ENCODE measurements around the gene ZNF683.

DNA sequence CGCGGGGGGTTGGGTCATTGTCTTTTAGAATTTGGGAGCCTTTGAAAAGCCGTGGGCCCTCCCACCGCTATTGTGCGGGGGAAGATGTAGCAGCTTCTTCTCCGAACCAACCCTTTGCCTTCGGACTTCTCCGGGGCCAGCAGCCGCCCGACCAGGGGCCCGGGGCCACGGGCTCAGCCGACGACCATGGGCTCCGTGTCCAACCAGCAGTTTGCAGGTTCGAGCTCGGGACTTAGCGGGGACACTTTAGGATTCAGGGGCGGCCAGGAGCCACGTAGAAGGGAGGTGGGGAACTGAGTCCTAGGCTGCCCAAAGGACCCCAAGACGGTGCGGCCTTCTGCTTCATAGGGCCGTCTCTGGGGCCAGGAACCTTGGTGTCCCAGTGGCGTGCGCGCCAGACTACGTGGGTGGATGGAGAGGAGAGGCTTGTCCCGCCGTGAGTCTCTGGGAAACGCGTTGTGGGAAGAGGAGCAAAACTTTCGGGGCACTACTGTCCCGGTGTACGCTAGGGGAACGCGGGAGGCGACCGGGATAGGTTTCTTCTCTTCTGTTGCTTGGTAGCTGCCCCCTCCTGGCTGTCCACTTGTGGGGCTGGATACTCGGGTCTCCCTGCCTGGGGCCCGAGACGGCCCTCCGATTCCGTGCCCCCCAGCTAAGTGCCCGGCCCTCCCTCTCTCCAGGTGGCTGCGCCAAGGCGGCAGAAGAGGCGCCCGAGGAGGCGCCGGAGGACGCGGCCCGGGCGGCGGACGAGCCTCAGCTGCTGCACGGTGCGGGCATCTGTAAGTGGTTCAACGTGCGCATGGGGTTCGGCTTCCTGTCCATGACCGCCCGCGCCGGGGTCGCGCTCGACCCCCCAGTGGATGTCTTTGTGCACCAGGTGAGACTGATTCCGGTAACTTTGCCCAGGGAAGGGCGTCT lies 38.4 kb upstream of the ZNF683 start, which contains the start of gene LIN28A:
- no peak for TF ChIP-seq POLR2A (IDR thresholded peaks at IDR 0.05)
- no peak for TF ChIP-seq POLR2AphosphoS5 (IDR thresholded peaks at IDR 0.05)
